HCT116 (cell line): ENCODE data around the gene SBF2. TPM values are rescaled to one million over a fixed set of nuclear protein-coding genes. Genes with fewer than 3 reads are reported as not detected.

Source experiments
- ATAC-seq: fragments of 200-7000 bp; cut with Tn5 transposase; 2 replicates; pipeline ENCODE4 v1.9.1; 2020; ENCODE audit warnings: mild to moderate bottlenecking, moderate library complexity
- BruUV-seq: library from RNA; stranded (reverse); fragments of 400-500 nt; replicated peaks from 2 replicates; lab custom pipeline; 2021; lab: Mats Ljungman, UMichigan
- CTCF ChIA-PET: fragments of 300-600 bp; sonication (Branson Sonifier 250); formaldehyde crosslinking; loops from one replicate; lab custom pipeline; 2021; ENCODE audit warnings: antibody characterized with exemption; lab: Charles Lee
- POLR2A ChIA-PET: fragments of 300-600, 350-600 bp; sonication (Branson Sonifier 250); formaldehyde crosslinking; loops from one replicate; lab custom pipeline; 2021; ENCODE audit warnings: antibody characterized with exemption; lab: Charles Lee
- RAD21 ChIA-PET, 2 experiments: fragments of 300-600 bp; sonication (Branson Sonifier 250); formaldehyde crosslinking; loops; one replicate each; lab custom pipeline; 2023; ENCODE audit warnings: low total read pairs in 2 of 2; ENCODE audit not compliant: uncharacterized antibody in 2 of 2, unreplicated experiment in 2 of 2, low non-redundant PET in 1 of 2; lab: Charles Lee
- DNase-seq: peaks from one replicate; pipeline ENCODE4 v3.0.0-alpha.2; 2010; ENCODE audit warnings: low read depth, low spot score
- H2AFZ ChIP-seq: fragments of 200-600 bp; shearing (Covaris generic), sonication (generic); 2 replicates; pipeline ENCODE4 v1.6.1; 2017; ENCODE audit warnings: low read depth, mixed run types, mixed read lengths, antibody characterized with exemption, low read length; ENCODE audit not compliant: poor library complexity, severe bottlenecking
- H3K27ac ChIP-seq: 2 replicates; pipeline ENCODE4 v1.5.1; 2012; ENCODE audit warnings: low read depth, low read length
- H3K27me3 ChIP-seq: fragments of 200-600 bp; sonication (generic); 2 replicates; pipeline ENCODE4 v1.6.1; 2016; ENCODE audit warnings: mixed run types, low read length, mixed read lengths; ENCODE audit not compliant: insufficient read depth
- H3K36me3 ChIP-seq, 2 experiments: fragments of 200-500 bp in 1 of 2; fragments of 200-600 bp in 1 of 2; sonication (Bioruptor generic) in 1 of 2; sonication (generic) in 1 of 2; 2 replicates each; pipeline versions ENCODE4 v1.5.1 to v1.6.1; 2014 to 2016; ENCODE audit warnings: low read length in 2 of 2, inconsistent platforms in 1 of 2, mixed read lengths in 1 of 2, mixed run types in 1 of 2; ENCODE audit not compliant: insufficient read depth in 2 of 2, control insufficient read depth in 1 of 2
- H3K4me1 ChIP-seq, 2 experiments: fragments of 200-600 bp in 1 of 2; sonication (generic) in 1 of 2; 2 replicates each; pipeline versions ENCODE4 v1.5.1 to v1.6.1; 2012 to 2017; ENCODE audit warnings: low read length in 2 of 2, inconsistent platforms in 1 of 2, mild to moderate bottlenecking in 1 of 2, mixed read lengths in 1 of 2, mixed run types in 1 of 2, moderate library complexity in 1 of 2; ENCODE audit not compliant: insufficient read depth in 2 of 2, control insufficient read depth in 1 of 2
- H3K4me2 ChIP-seq: fragments of 200-600 bp; sonication (generic); 2 replicates; pipeline ENCODE4 v1.6.1; 2017; ENCODE audit warnings: mixed run types, low read length, mixed read lengths
- H3K4me3 ChIP-seq, 2 experiments: fragments of 200-600 bp in 1 of 2; sonication (generic) in 1 of 2; replicated peaks in 1 of 2; 2 replicates each; pipeline ENCODE4 v1.5.1; 2011 to 2016; ENCODE audit warnings: low read length in 2 of 2, control low read depth in 1 of 2, low read depth in 1 of 2, mild to moderate bottlenecking in 1 of 2, mixed read lengths in 1 of 2, mixed run types in 1 of 2
- H3K79me2 ChIP-seq: fragments of 200-600 bp; sonication (generic); 2 replicates; pipeline ENCODE4 v1.6.1; 2017; ENCODE audit warnings: mild to moderate bottlenecking, mixed run types, low read length, moderate library complexity, mixed read lengths; ENCODE audit not compliant: insufficient read depth
- H3K9ac ChIP-seq: fragments of 200-600 bp; sonication (generic); 2 replicates; pipeline ENCODE4 v1.6.1; 2016; ENCODE audit warnings: low read length, mixed read lengths
- H3K9me2 ChIP-seq: fragments of 200-600 bp; sonication (generic), shearing (Covaris generic); 2 replicates; pipeline ENCODE4 v1.6.1; 2017; ENCODE audit warnings: mixed run types, mild to moderate bottlenecking, moderate library complexity; ENCODE audit not compliant: insufficient read depth
- H3K9me3 ChIP-seq, 2 experiments: fragments of 200-500 bp in 1 of 2; fragments of 200-600 bp in 1 of 2; sonication (Bioruptor generic) in 1 of 2; sonication (generic) in 1 of 2; 2 replicates each; pipeline ENCODE4 v1.6.1; 2014 to 2017; ENCODE audit warnings: low read length in 2 of 2, mixed read lengths in 2 of 2, inconsistent platforms in 1 of 2, low read depth in 1 of 2, mild to moderate bottlenecking in 1 of 2, mixed run types in 1 of 2, moderate library complexity in 1 of 2; ENCODE audit not compliant: control insufficient read depth in 1 of 2, insufficient read depth in 1 of 2
- H4K20me1 ChIP-seq: fragments of 200-600 bp; sonication (generic), shearing (Covaris generic); 2 replicates; pipeline ENCODE4 v1.6.1; 2017; ENCODE audit warnings: mixed run types, mild to moderate bottlenecking, moderate library complexity; ENCODE audit not compliant: insufficient read depth
- ATF3 ChIP-seq: IDR thresholded peaks from 2 replicates; pipeline ENCODE4 v1.6.1; 2012
- CEBPB ChIP-seq: IDR thresholded peaks from 2 replicates; pipeline ENCODE4 v1.6.1; 2012; ENCODE audit warnings: low read depth
- EZH2phosphoT487 ChIP-seq: fragments of 200-600 bp; IDR thresholded peaks from 2 replicates; pipeline ENCODE4 v1.6.1; 2018; ENCODE audit warnings: antibody characterized with exemption, borderline replicate concordance
- FOSL1 ChIP-seq: IDR thresholded peaks from 2 replicates; pipeline ENCODE4 v1.6.1; 2012; ENCODE audit warnings: low read depth
- POLR2AphosphoS5 ChIP-seq: IDR thresholded peaks from 2 replicates; pipeline ENCODE4 v1.6.1; 2011; ENCODE audit warnings: mild to moderate bottlenecking, low read depth, low read length, moderate library complexity
- SP1 ChIP-seq: IDR thresholded peaks from 2 replicates; pipeline ENCODE4 v1.6.1; 2012; ENCODE audit warnings: low read depth
- TCF7L2 ChIP-seq: IDR thresholded peaks from 2 replicates; pipeline ENCODE4 v1.7.0; 2011; ENCODE audit warnings: borderline replicate concordance, inconsistent platforms; ENCODE audit not compliant: insufficient read depth, insufficient read length; ENCODE audit errors: extremely low read depth
- ZFX ChIP-seq: fragments of 450-650 bp; IDR thresholded peaks from 2 replicates; pipeline ENCODE4 v1.6.1; 2017
- intact Hi-C: fragments of 100-400 bp; cut with micrococcal nuclease; formaldehyde crosslinking; loops from 2 replicates; pipeline ENCODE4 v1.10.0; 2022
- total RNA-seq: library from RNA; stranded (reverse); gene quantifications from one replicate; pipeline ENCODE4 v1.2.1, GENCODE V29; 2021; ENCODE audit not compliant: unreplicated experiment

Gene SBF2
- total RNA-seq, 1 experiment from 2014 or later = 35.0 TPM

- TF ChIP-seq ZFX = no peak
These were observed 143.2 kb downstream of the SBF2 start (continued) for GRCh38 chr11:10150800-10151199.

- no TSS peak for BruUV-seq
- POLR2A ChIA-PET = no interaction called here
These were observed 144.5 kb downstream of the SBF2 start for GRCh38 chr11:10149553-10149952.

GRCh38 chr11:10147195-10147594, 146.8 kb downstream of the SBF2 start:
- no peak overlapping the region for H3K4me2 ChIP-seq
- H2AFZ ChIP-seq = no peak overlapping the region
- ChIA-PET RAD21 (no interaction called here), POLR2A (no interaction called here), CTCF (no interaction called here)
- H3K27ac ChIP-seq = no peak overlapping the region
- no peak for ATAC-seq
- no peaks in the 10 kb centered on the region for H3K4me1 ChIP-seq
- no peak overlapping the region for H3K4me3 ChIP-seq
- no peaks in the 10 kb centered on the region; the same call in 1 of the 2 replicates for H3K79me2 ChIP-seq
- H3K9me3 ChIP-seq = no peaks in the 10 kb centered on the region
- BruUV-seq = no TSS peak
- no peaks in the 10 kb centered on the region; the same call in 1 of the 2 replicates for H3K9me2 ChIP-seq
- intact Hi-C loops = no loop called here
- no peaks in the 10 kb centered on the region for H4K20me1 ChIP-seq
- no peaks in the 10 kb centered on the region for H3K27me3 ChIP-seq
- DNase-seq = no peak
- H3K9ac ChIP-seq = no peak overlapping the region
- H3K36me3 ChIP-seq = no peaks in the 10 kb centered on the region
- TF ChIP-seq FOSL1 (no peak), POLR2AphosphoS5 (no peak), TCF7L2 (no peak), EZH2phosphoT487 (no peak)
- TF ChIP-seq, all 23 proteins: peak for 0

More at GRCh38 chr11:10149553-10149952, 144.5 kb downstream of the SBF2 start:
- no peak for DNase-seq
- no peak overlapping the region for H3K9ac ChIP-seq
- no peak for ATAC-seq
- no peak overlapping the region for H3K4me3 ChIP-seq
- H3K4me1 ChIP-seq = no peaks in the 10 kb centered on the region
- no peak overlapping the region for H2AFZ ChIP-seq
- ChIA-PET RAD21 (no interaction called here), CTCF (no interaction called here)
- H3K27ac ChIP-seq = no peak overlapping the region
- H3K79me2 ChIP-seq = no peaks in the 10 kb centered on the region; the same call in 1 of the 2 replicates
- intact Hi-C loops = no loop called here
- no peak overlapping the region for H3K4me2 ChIP-seq
- no peaks in the 10 kb centered on the region for H3K27me3 ChIP-seq
- H3K9me2 ChIP-seq = no peaks in the 10 kb centered on the region; the same call in 1 of the 2 replicates
- no peaks in the 10 kb centered on the region for H3K9me3 ChIP-seq
- no peaks in the 10 kb centered on the region for H3K36me3 ChIP-seq
- no peaks in the 10 kb centered on the region for H4K20me1 ChIP-seq
- no peak for TF ChIP-seq ZFX
- TF ChIP-seq EZH2phosphoT487 = no peak
- no peak for TF ChIP-seq CEBPB
- no peak for TF ChIP-seq ATF3
- TF ChIP-seq SP1 = no peak
- no peak for TF ChIP-seq FOSL1
